Mammary epithelial cell (primary cell): ENCODE results near the gene HES6.

ENCODE experiments used
- EZH2 ChIP-seq: IDR thresholded peaks from 2 replicates; pipeline ENCODE4 v1.6.1; 2012; ENCODE audit warnings: low read length, inconsistent platforms, borderline replicate concordance
- TF ChIP-seq, protein P1 (sequence below), 2 donors: IDR thresholded peaks in 1 of 2; conservative IDR thresholded peaks in 1 of 2; 2 replicates each; pipeline ENCODE4 v1.5.1; 2011 to 2012; ENCODE audit warnings: inconsistent platforms in 2 of 2, low read length in 2 of 2, mild to moderate bottlenecking in 2 of 2, control low read depth in 1 of 2, low read depth in 1 of 2; ENCODE audit not compliant: insufficient read depth in 1 of 2; ENCODE audit errors: extremely low read depth in 1 of 2

DNA sequence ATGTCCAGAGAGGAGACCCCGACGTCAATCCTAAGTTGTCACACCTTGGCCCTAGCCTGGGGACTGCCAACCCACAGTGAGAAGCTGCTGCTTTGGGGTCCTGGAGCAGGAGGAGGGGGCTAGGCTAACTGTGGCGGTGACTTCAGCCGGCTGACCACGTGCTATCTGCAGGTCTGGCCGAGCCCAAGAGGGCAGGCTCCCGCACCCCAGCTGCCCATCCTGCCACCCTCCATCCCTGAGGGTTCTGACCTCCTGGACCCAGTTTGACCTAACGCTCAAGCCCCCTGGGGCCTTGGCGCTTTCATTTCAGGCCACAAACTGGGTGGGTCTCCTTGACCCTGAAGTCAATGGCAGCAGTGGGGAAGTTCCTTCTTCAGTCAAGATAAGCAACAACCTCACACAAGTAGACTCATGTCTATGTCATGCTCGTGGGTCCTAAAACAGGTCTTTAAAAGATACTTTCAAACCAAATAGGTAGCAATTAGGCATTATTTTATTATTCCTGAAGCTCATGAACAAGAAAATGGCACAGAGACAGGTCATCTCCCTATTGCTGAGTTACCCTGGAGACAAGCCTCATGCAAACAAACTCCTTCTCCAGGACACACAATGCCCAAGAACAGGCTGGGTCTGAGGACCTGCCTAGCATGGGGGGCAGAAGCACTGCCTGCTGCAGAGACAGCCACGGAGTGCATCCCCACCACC, 2.3 kb downstream of the HES6 start:
- TF ChIP-seq, protein P1, sequence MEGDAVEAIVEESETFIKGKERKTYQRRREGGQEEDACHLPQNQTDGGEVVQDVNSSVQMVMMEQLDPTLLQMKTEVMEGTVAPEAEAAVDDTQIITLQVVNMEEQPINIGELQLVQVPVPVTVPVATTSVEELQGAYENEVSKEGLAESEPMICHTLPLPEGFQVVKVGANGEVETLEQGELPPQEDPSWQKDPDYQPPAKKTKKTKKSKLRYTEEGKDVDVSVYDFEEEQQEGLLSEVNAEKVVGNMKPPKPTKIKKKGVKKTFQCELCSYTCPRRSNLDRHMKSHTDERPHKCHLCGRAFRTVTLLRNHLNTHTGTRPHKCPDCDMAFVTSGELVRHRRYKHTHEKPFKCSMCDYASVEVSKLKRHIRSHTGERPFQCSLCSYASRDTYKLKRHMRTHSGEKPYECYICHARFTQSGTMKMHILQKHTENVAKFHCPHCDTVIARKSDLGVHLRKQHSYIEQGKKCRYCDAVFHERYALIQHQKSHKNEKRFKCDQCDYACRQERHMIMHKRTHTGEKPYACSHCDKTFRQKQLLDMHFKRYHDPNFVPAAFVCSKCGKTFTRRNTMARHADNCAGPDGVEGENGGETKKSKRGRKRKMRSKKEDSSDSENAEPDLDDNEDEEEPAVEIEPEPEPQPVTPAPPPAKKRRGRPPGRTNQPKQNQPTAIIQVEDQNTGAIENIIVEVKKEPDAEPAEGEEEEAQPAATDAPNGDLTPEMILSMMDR (conservative IDR thresholded peaks at IDR 0.05 in 1 of 2, IDR thresholded peaks at IDR 0.05 in 1 of 2; ENCODE audit: extremely low read depth in 1 of 2, insufficient read depth in 1 of 2, low read depth in 1 of 2, low read length in 2 of 2): no peak
- no peak for TF ChIP-seq EZH2
